ENCODE data around the gene LANCL3.

- TF ChIP-seq YY1 (IDR thresholded peaks at IDR 0.05; ENCODE audit: low read depth), result no peak
- TF ChIP-seq CEBPB (IDR thresholded peaks at IDR 0.05), result no peak
- no peak for TF ChIP-seq EP300 (IDR thresholded peaks at IDR 0.05; ENCODE audit: borderline replicate concordance)
- TF ChIP-seq CREB1 (IDR thresholded peaks at IDR 0.05; ENCODE audit: low read depth), result no peak
These were observed 145.1 kb downstream of the LANCL3 start for GRCh38 chrX:37716602-37717001.

Measured in Ishikawa (cell line).